Activated T-cell treated with anti-CD3 and anti-CD28 coated beads, Interleukin-2, amount 50 U/mL, for 4 hours (primary cell): ENCODE results near the gene SUMO4. TPM values are rescaled to one million over a fixed set of nuclear protein-coding genes. Genes with fewer than 3 reads are reported as not detected.
A peak's percentile ranks its signal among the peaks of the same experiment; 100 is the strongest.

ENCODE experiments used
- ATAC-seq, 2 donors: fragments of 200-7000 bp; cut with Tn5 transposase; one replicate each; pipeline ENCODE4 v1.10.0; 2021
- DNase-seq: peaks from one replicate; pipeline ENCODE4 v3.0.0-alpha.2; 2020
- H3K27me3 Mint-ChIP-seq: one replicate; pipeline ENCODE4 v1.8.0; 2021; ENCODE audit warnings: low read depth, mixed read lengths
- H3K36me3 Mint-ChIP-seq: one replicate; pipeline ENCODE4 v1.8.0; 2022; ENCODE audit warnings: mixed read lengths; ENCODE audit not compliant: insufficient read depth
- H3K4me1 Mint-ChIP-seq: one replicate; pipeline ENCODE4 v1.8.0; 2021; ENCODE audit warnings: low read depth, mixed read lengths
- H3K4me3 Mint-ChIP-seq: one replicate; pipeline ENCODE4 v1.8.0; 2021; ENCODE audit warnings: mild to moderate bottlenecking, moderate library complexity, mixed read lengths
- H3K9me3 Mint-ChIP-seq: one replicate; pipeline ENCODE4 v1.8.0; 2021; ENCODE audit warnings: mixed read lengths
- total RNA-seq, 3 donors: library from RNA; stranded (reverse); gene quantifications; one replicate each; pipeline ENCODE4 v1.2.1, GENCODE V29; 2021

Gene SUMO4
- total RNA-seq, 3 donors from 2014 or later: 2.6 to 3.0 (median 2.7) TPM

- peak; percentile 14 to 21 for ATAC-seq
- Mint-ChIP-seq H3K4me1 (no peaks in the 10 kb centered on the region), H3K4me3 (no peak overlapping the region), H3K9me3 (no peaks in the 10 kb centered on the region), H3K36me3 (peaks cover 11% of the 10 kb centered on the region), H3K27me3 (no peaks in the 10 kb centered on the region)
- no peak for DNase-seq
Observed at GRCh38 chr6:149445573-149445972, 45.5 kb downstream of the SUMO4 start.

DNA sequence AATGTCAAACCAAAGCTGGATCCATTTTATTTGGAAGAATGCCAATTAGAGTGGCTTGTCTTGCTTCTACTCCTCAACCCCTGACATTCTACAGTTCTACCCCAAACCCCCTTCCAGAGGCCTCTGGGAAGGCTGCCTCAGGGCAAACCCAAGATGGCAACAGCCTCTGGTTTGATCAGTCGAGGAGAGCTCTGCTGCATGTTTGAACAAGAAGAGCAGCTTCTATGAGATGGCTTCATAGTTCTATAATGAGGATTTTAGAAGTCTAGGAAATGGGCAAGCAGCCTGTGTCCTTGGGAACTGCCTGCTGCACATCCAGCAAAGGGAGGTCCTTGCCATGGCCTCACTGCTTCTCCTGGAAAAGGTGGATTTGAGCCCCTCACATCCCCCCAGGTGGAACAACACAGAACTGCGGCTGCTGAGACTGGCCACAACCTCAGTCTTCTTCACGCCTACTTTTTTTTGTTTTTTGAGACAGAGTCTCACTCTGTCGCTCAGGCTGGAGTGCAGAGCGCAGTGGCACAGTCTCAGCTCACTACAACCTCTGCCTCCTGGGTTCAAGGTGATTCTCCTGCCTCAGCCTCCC is 46.8 kb downstream of the SUMO4 start:
- Mint-ChIP-seq H3K4me3 (no peak overlapping the region), H3K4me1 (no peaks in the 10 kb centered on the region), H3K27me3 (no peaks in the 10 kb centered on the region), H3K36me3 (peaks cover 11% of the 10 kb centered on the region), H3K9me3 (no peaks in the 10 kb centered on the region)
- ATAC-seq: no peak
- no peak for DNase-seq

DNA sequence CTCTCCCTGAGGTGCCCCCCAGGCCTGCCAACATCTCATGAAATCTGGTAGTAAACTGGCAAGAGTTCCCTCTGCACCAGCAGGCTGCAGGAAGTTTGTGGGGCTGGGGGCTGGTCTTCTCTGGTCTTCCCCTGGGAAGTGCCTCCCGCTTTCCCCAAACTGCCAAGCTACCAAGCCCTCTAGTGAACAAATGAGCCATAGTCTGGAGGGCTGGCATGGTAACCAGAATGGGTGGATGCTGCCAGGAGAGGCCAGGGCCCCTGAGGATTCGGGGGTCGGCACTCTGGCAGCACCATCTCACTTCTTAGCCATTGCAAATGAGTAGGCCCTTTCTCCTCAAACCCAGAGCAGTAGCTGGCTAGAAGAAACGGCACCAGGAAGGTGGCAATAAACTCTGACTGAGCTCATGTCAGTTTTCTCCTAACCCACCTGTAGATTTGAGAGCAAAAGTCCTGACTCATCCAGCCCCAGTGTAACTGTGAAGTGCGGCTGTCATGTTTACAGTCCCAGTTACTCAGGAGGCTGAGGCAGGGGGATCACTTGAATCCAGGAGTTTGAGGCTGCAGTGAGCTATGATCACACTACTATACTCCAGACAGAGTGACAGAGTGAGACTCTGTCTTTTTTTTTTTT is 48.9 kb downstream of the SUMO4 start:
- peaks cover 11% of the 10 kb centered on the region for H3K36me3 Mint-ChIP-seq
- H3K27me3 Mint-ChIP-seq: no peaks in the 10 kb centered on the region
- H3K4me3 Mint-ChIP-seq: no peak overlapping the region
- H3K4me1 Mint-ChIP-seq: no peaks in the 10 kb centered on the region
- H3K9me3 Mint-ChIP-seq: no peaks in the 10 kb centered on the region
- DNase-seq (no peak), ATAC-seq (no peak)

GRCh38 chr6:149449831-149450678 is 50.0 kb downstream of the SUMO4 start:
- H3K27me3 Mint-ChIP-seq: no peaks in the 10 kb centered on the region
- H3K4me3 Mint-ChIP-seq: no peak overlapping the region
- H3K9me3 Mint-ChIP-seq: no peaks in the 10 kb centered on the region
- ATAC-seq: no peak
- H3K4me1 Mint-ChIP-seq: no peaks in the 10 kb centered on the region
- peaks cover 11% of the 10 kb centered on the region for H3K36me3 Mint-ChIP-seq
- no peak for DNase-seq

Other genes with a start within 250 kb of the SUMO4 start
- gene TAB2, start 82.5 kb upstream of the SUMO4 start, total RNA-seq: 10 to 100 TPM; 69.7 to 84.9 (median 77.4) TPM
- gene ZC3H12D, start 84.8 kb downstream of the SUMO4 start, total RNA-seq: 10 to 100 TPM; 22.2 to 51.5 (median 42.5) TPM
- gene PPIL4, start 145.8 kb downstream of the SUMO4 start, total RNA-seq: 10 to 100 TPM; 19.7 to 22.2 (median 21.9) TPM
- 10 to 100 TPM; 12.0 to 15.6 (median 12.0) TPM for gene GINM1, start 166.1 kb downstream of the SUMO4 start, total RNA-seq
- gene KATNA1, start 248.5 kb downstream of the SUMO4 start, total RNA-seq: 10 to 100 TPM; 16.6 to 18.4 (median 17.0) TPM